SH-SY5Y (cell line): ENCODE measurements around the gene MYRF.

Experiments used
- GATA2 ChIP-seq: IDR thresholded peaks from 2 replicates; pipeline ENCODE4 v1.6.1; 2011; ENCODE audit warnings: mild to moderate bottlenecking, low read depth, low read length
- GATA3 ChIP-seq: IDR thresholded peaks from 2 replicates; pipeline ENCODE4 v1.6.1; 2011; ENCODE audit warnings: low read depth, mild to moderate bottlenecking, low read length, moderate library complexity

DNA sequence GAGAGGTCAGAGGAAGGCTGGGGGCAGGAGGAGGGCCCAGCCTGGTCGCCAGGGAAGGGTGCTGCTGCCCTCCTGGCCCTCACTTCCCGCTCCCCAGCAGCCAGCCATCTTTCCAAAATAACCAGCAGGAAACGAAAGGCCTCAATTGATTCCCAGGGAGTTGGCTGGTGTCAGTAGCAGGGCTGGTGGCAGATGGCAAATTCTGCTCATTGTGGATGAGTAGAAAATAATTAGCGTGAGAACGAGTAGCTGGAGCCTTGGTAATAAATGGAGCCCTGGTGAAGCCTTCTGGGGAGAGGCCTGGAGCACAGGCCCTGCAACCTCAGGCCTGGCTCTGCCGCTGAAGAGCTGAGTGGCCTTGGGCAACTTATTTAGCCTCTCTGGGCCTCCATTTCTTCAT lies 40.9 kb upstream of the MYRF start:
- no peak for TF ChIP-seq GATA2
- TF ChIP-seq GATA3, result no peak
